ENCODE measurements around the gene STK17B. TPM values are rescaled to one million over a fixed set of nuclear protein-coding genes. Genes with fewer than 3 reads are reported as not detected.

Gene STK17B
- total and polyA plus RNA-seq, 2 donors (not counting 1 experiment from before 2014, with no cell fraction given): 39.0 to 43.1 TPM

- H3K27ac ChIP-seq (ENCODE audit: insufficient read depth, low read length): no peak overlapping the region
Measured at GRCh38 chr2:196177124-196177523, 5.7 kb upstream of the STK17B start.

GRCh38 chr2:196176142-196176738 is 4.9 kb upstream of the STK17B start:
- H3K9me3 ChIP-seq (ENCODE audit: control insufficient read depth, insufficient read depth, low read depth, low read length): no peaks in the 10 kb centered on the region
- H3K4me1 ChIP-seq (ENCODE audit: control insufficient read depth, extremely low read depth, insufficient read depth, low read length): no peaks in the 10 kb centered on the region
- TF ChIP-seq CTCF (conservative IDR thresholded peaks at IDR 0.05 in 1 of 2, IDR thresholded peaks at IDR 0.05 in 1 of 2; ENCODE audit: low read depth in 1 of 2, low read length in 2 of 2): no peak
- no peak for TF ChIP-seq EZH2 (IDR thresholded peaks at IDR 0.05; ENCODE audit: low read length, missing control alignments)
- H3K27ac ChIP-seq (ENCODE audit: insufficient read depth, low read length): no peak overlapping the region
- peaks cover 1% of the 10 kb centered on the region for H3K79me2 ChIP-seq (ENCODE audit: control insufficient read depth, insufficient read depth, low read length)
- H3K4me2 ChIP-seq (ENCODE audit: extremely low read depth, insufficient read depth, low read length): no peak overlapping the region
- H3K9ac ChIP-seq (ENCODE audit: insufficient read depth, low read length): no peak overlapping the region
- H4K20me1 ChIP-seq (ENCODE audit: control insufficient read depth, extremely low read depth, insufficient read depth, low read length): no peaks in the 10 kb centered on the region
- no peak overlapping the region for H2AFZ ChIP-seq (ENCODE audit: low read length)
- H3K27me3 ChIP-seq (ENCODE audit: control insufficient read depth, insufficient read depth, low read length): no peaks in the 10 kb centered on the region
- H3K4me3 ChIP-seq (replicated peaks in 1 of 4; ENCODE audit: control extremely low read depth in 1 of 4, insufficient read depth in 1 of 4, low read depth in 3 of 4, low read length in 4 of 4): no peak overlapping the region
- DNase-seq (ENCODE audit: low read depth in 2 of 2): no peak
- no peaks in the 10 kb centered on the region for H3K36me3 ChIP-seq (ENCODE audit: control insufficient read depth, insufficient read depth, low read length)

More at GRCh38 chr2:196177124-196177523, 5.7 kb upstream of the STK17B start:
- no peak overlapping the region for H3K4me2 ChIP-seq (ENCODE audit: extremely low read depth, insufficient read depth, low read length)
- H3K9ac ChIP-seq (ENCODE audit: insufficient read depth, low read length): no peak overlapping the region
- H3K9me3 ChIP-seq (ENCODE audit: control insufficient read depth, insufficient read depth, low read depth, low read length): no peaks in the 10 kb centered on the region
- H3K27me3 ChIP-seq (ENCODE audit: control insufficient read depth, insufficient read depth, low read length): no peaks in the 10 kb centered on the region
- no peaks in the 10 kb centered on the region for H3K79me2 ChIP-seq (ENCODE audit: control insufficient read depth, insufficient read depth, low read length)
- TF ChIP-seq CTCF (conservative IDR thresholded peaks at IDR 0.05 in 1 of 2, IDR thresholded peaks at IDR 0.05 in 1 of 2; ENCODE audit: low read depth in 1 of 2, low read length in 2 of 2): no peak
- TF ChIP-seq EZH2 (IDR thresholded peaks at IDR 0.05; ENCODE audit: low read length, missing control alignments): no peak
- H3K4me1 ChIP-seq (ENCODE audit: control insufficient read depth, extremely low read depth, insufficient read depth, low read length): no peaks in the 10 kb centered on the region
- no peaks in the 10 kb centered on the region for H4K20me1 ChIP-seq (ENCODE audit: control insufficient read depth, extremely low read depth, insufficient read depth, low read length)
- H2AFZ ChIP-seq (ENCODE audit: low read length): no peak overlapping the region
- no peak overlapping the region for H3K4me3 ChIP-seq (replicated peaks in 1 of 4; ENCODE audit: control extremely low read depth in 1 of 4, insufficient read depth in 1 of 4, low read depth in 3 of 4, low read length in 4 of 4)
- H3K36me3 ChIP-seq (ENCODE audit: control insufficient read depth, insufficient read depth, low read length): no peaks in the 10 kb centered on the region
- DNase-seq (ENCODE audit: low read depth in 2 of 2): no peak

GRCh38 chr2:196174404-196174803 is 3.0 kb upstream of the STK17B start:
- Histone ChIP-seq H2AFZ (ENCODE audit: low read length) (no peak overlapping the region), H3K9me3 (ENCODE audit: control insufficient read depth, insufficient read depth, low read depth, low read length) (no peaks in the 10 kb centered on the region), H3K4me3 (replicated peaks in 1 of 4; ENCODE audit: control extremely low read depth in 1 of 4, insufficient read depth in 1 of 4, low read depth in 3 of 4, low read length in 4 of 4) (no peak overlapping the region), H3K79me2 (ENCODE audit: control insufficient read depth, insufficient read depth, low read length) (peaks cover 20% of the 10 kb centered on the region), H4K20me1 (ENCODE audit: control insufficient read depth, extremely low read depth, insufficient read depth, low read length) (no peaks in the 10 kb centered on the region), H3K4me2 (ENCODE audit: extremely low read depth, insufficient read depth, low read length) (no peak overlapping the region), H3K27me3 (ENCODE audit: control insufficient read depth, insufficient read depth, low read length) (no peaks in the 10 kb centered on the region), H3K36me3 (ENCODE audit: control insufficient read depth, insufficient read depth, low read length) (no peaks in the 10 kb centered on the region), H3K4me1 (ENCODE audit: control insufficient read depth, extremely low read depth, insufficient read depth, low read length) (no peaks in the 10 kb centered on the region), H3K9ac (ENCODE audit: insufficient read depth, low read length) (no peak overlapping the region), H3K27ac (ENCODE audit: insufficient read depth, low read length) (no peak overlapping the region)
- no peak for DNase-seq (ENCODE audit: low read depth in 2 of 2)
- TF ChIP-seq CTCF (conservative IDR thresholded peaks at IDR 0.05 in 1 of 2, IDR thresholded peaks at IDR 0.05 in 1 of 2; ENCODE audit: low read depth in 1 of 2, low read length in 2 of 2) (no peak), EZH2 (IDR thresholded peaks at IDR 0.05; ENCODE audit: low read length, missing control alignments) (no peak)

Measured in fibroblast of lung (primary cell).